ENCODE data around the gene CR1L.
"Not testable (repeated sequence)": the region's sequence is repeated elsewhere in the genome, so short reads cannot be mapped to it uniquely, and the experiment has no call there.

Gene CR1L

DNA sequence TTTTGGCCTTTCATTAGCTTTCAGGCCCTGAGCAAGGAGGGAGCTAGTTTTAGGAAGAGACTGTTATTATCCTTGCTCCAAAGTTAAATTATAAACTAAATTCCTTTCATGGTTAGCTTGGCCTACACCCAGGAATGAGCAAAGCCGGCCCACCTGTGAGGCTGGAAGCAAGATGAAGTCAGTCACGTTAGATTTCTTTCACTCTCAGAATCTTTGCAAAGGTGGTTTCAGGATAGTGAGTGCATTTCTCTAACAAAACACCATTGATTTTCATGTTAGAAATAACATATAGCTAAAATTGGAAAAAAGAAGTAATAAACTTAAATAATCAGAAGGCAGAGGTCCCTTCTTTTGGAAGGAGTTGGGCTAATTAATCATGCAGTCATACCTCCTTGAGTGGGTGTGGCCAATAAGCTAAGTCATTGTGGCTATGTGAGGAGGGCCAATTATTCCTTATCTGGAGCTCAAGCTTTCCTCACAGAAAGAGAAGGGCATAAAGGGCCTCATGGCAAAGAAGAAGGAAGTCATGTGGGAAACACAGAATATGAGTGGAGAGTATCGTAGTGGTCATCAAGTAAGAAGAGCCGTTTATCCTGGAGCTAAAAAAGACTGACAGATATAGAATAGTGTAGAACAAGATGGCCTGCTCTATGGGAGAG lies 83.4 kb downstream of the CR1L start:
- H3K9me3 ChIP-seq (ENCODE audit: insufficient read depth, low read depth, low read length) = peaks cover 12% of the 10 kb centered on the region; the same call in 1 of the 2 replicates
- not testable (repeated sequence) for H3K27me3 ChIP-seq (ENCODE audit: insufficient read depth, low read length); H3K9ac ChIP-seq (ENCODE audit: low read depth, low read length); H3K4me3 ChIP-seq (ENCODE audit: low read length); H3K4me1 ChIP-seq (ENCODE audit: insufficient read depth, low read length); H3K36me3 ChIP-seq (ENCODE audit: insufficient read depth, low read length); H3K27ac ChIP-seq (ENCODE audit: low read depth, low read length)
- WGBS = 95% methylated on average over 4 of the region's 4 CpGs

DNA sequence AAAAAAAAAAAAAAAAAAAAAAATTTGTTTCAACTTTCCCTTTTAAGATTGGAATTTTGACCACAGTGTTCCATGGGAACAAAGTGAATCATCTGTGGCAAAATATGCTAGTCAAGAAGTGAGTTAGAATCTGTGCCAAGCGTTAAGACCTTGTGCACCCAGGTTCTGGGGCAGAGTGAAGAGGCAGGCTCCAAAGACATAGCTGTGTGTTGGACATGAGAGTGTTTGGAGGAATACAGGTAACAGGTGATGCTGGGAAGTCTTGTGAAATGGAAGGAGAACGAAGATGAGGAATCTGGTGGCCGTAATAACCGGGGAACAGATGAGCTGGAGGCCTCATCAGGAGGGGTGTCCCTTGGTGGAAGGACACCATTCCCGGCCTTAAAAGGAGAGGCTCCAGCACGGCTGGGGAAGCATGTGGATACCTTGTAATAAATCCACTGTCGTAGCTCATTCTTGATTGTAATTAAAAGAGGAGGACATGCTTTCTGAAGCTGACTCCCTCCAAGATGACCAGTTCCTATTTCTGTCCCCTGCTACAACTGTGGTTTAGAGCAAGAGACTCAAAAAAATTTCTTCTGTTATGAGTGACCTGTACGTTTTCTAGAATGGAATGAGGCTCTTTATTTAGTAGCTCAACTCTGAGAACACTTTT lies 92.7 kb downstream of the CR1L start:
- H3K9ac ChIP-seq (ENCODE audit: low read depth, low read length); H3K4me1 ChIP-seq (ENCODE audit: insufficient read depth, low read length); H3K9me3 ChIP-seq (ENCODE audit: insufficient read depth, low read depth, low read length); H3K27ac ChIP-seq (ENCODE audit: low read depth, low read length); H3K4me3 ChIP-seq (ENCODE audit: low read length); H3K36me3 ChIP-seq (ENCODE audit: insufficient read depth, low read length); H3K27me3 ChIP-seq (ENCODE audit: insufficient read depth, low read length): not testable (repeated sequence)
- WGBS = 94% methylated on average over 7 of the region's 8 CpGs

- H3K27ac ChIP-seq (ENCODE audit: low read depth, low read length); H3K27me3 ChIP-seq (ENCODE audit: insufficient read depth, low read length); H3K9me3 ChIP-seq (ENCODE audit: insufficient read depth, low read depth, low read length); H3K4me3 ChIP-seq (ENCODE audit: low read length); H3K36me3 ChIP-seq (ENCODE audit: insufficient read depth, low read length); H3K9ac ChIP-seq (ENCODE audit: low read depth, low read length); H3K4me1 ChIP-seq (ENCODE audit: insufficient read depth, low read length): not testable (repeated sequence)
- WGBS = 86% methylated on average over 5 of the region's 6 CpGs
Observed at GRCh38 chr1:207738158-207738659, 93.3 kb downstream of the CR1L start.

DNA sequence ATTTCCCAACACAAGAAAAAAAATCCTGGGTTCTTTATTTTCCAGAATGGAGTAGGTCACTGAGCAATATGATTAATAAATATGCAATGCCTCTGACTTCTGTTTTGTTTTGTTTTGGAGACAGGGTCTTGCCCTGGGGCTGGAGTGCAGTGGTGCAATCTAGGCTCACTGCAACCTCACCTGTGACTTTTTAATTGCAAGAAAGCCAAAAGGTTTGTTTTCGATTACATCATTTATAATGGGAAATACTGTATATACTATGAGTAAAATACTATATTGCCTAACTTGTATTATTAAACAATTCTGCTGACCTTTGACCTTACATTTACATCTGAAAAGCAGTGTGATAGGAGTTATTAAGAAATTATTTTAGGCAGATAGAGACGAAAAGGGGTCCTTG lies 95.3 kb downstream of the CR1L start:
- Histone ChIP-seq H3K9me3 (ENCODE audit: insufficient read depth, low read depth, low read length) (no peaks in the 10 kb centered on the region), H3K36me3 (ENCODE audit: insufficient read depth, low read length) (no peaks in the 10 kb centered on the region), H3K4me1 (ENCODE audit: insufficient read depth, low read length) (no peaks in the 10 kb centered on the region), H3K27ac (ENCODE audit: low read depth, low read length) (no peak overlapping the region), H3K27me3 (ENCODE audit: insufficient read depth, low read length) (no peaks in the 10 kb centered on the region), H3K9ac (ENCODE audit: low read depth, low read length) (no peak overlapping the region), H3K4me3 (ENCODE audit: low read length) (no peak overlapping the region)
- 97% methylated on average over 1 of the region's 2 CpGs for WGBS

GRCh38 chr1:207742850-207743555 lies 98.1 kb downstream of the CR1L start:
- Histone ChIP-seq H3K36me3 (ENCODE audit: insufficient read depth, low read length) (no peaks in the 10 kb centered on the region), H3K27me3 (ENCODE audit: insufficient read depth, low read length) (no peaks in the 10 kb centered on the region), H3K27ac (ENCODE audit: low read depth, low read length) (no peak overlapping the region), H3K4me1 (ENCODE audit: insufficient read depth, low read length) (no peaks in the 10 kb centered on the region), H3K9ac (ENCODE audit: low read depth, low read length) (no peak overlapping the region), H3K9me3 (ENCODE audit: insufficient read depth, low read depth, low read length) (no peaks in the 10 kb centered on the region), H3K4me3 (ENCODE audit: low read length) (no peak overlapping the region)
- 91% methylated on average over 3 of the region's 3 CpGs for WGBS

DNA sequence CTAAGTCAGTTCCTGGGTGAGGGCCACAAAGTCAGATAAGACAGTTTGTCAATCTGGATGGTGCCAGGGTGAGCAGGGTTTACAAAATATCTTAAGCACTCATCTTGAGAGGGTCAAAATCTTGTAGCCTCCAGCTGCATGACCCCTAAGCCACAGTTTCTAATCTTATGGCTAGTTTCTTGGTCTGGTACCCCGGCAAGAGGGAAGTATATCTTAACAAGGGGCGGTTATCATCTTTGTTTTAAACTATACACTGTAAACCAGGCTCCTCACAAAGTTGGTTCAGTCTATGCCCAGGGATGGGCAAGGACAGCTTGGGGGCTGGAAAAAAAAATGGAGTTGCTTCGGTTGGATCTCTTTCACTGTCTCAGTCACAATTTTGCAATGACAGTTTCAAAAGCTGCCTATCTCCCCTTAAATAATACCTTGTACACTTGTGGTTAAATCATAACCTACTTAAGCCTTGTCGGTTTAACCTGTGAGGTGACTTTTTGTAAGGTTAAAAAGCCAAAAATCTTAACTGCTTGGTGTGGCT lies 99.1 kb downstream of the CR1L start:
- Histone ChIP-seq H3K9me3 (ENCODE audit: insufficient read depth, low read depth, low read length) (no peaks in the 10 kb centered on the region), H3K4me1 (ENCODE audit: insufficient read depth, low read length) (peaks cover 8% of the 10 kb centered on the region), H3K4me3 (ENCODE audit: low read length) (no peak overlapping the region), H3K27ac (ENCODE audit: low read depth, low read length) (no peak overlapping the region), H3K27me3 (ENCODE audit: insufficient read depth, low read length) (no peaks in the 10 kb centered on the region), H3K9ac (ENCODE audit: low read depth, low read length) (no peak overlapping the region), H3K36me3 (ENCODE audit: insufficient read depth, low read length) (no peaks in the 10 kb centered on the region)
- WGBS = 93% methylated on average over 4 of the region's 4 CpGs

DNA sequence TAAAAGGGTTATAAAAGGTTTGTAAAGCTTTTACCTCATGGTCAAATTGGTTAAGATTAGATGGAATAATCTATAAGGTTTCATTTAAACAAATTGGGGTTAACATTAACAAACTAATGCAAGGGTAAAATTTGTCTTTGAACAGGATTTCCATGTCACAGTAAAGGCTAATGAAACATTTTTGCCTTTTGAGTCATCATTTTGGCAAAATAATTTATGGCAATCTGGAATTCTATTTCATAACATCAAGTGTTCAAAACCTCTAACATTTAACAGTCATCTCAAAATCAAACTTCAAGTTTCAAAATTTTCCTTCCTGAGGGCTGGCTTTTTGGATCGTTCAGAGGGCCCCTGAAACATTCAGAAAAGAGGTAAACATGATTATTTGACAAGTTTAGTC lies 100.4 kb downstream of the CR1L start:
- no peaks in the 10 kb centered on the region for H3K9me3 ChIP-seq (ENCODE audit: insufficient read depth, low read depth, low read length)
- no peak overlapping the region for H3K4me3 ChIP-seq (ENCODE audit: low read length)
- H3K27me3 ChIP-seq (ENCODE audit: insufficient read depth, low read length) = no peaks in the 10 kb centered on the region
- H3K4me1 ChIP-seq (ENCODE audit: insufficient read depth, low read length) = peaks cover 11% of the 10 kb centered on the region
- no peak overlapping the region for H3K9ac ChIP-seq (ENCODE audit: low read depth, low read length)
- H3K36me3 ChIP-seq (ENCODE audit: insufficient read depth, low read length) = no peaks in the 10 kb centered on the region
- 85% methylated on average over 1 of the region's 1 CpG for WGBS
- H3K27ac ChIP-seq (ENCODE audit: low read depth, low read length) = no peak overlapping the region

DNA sequence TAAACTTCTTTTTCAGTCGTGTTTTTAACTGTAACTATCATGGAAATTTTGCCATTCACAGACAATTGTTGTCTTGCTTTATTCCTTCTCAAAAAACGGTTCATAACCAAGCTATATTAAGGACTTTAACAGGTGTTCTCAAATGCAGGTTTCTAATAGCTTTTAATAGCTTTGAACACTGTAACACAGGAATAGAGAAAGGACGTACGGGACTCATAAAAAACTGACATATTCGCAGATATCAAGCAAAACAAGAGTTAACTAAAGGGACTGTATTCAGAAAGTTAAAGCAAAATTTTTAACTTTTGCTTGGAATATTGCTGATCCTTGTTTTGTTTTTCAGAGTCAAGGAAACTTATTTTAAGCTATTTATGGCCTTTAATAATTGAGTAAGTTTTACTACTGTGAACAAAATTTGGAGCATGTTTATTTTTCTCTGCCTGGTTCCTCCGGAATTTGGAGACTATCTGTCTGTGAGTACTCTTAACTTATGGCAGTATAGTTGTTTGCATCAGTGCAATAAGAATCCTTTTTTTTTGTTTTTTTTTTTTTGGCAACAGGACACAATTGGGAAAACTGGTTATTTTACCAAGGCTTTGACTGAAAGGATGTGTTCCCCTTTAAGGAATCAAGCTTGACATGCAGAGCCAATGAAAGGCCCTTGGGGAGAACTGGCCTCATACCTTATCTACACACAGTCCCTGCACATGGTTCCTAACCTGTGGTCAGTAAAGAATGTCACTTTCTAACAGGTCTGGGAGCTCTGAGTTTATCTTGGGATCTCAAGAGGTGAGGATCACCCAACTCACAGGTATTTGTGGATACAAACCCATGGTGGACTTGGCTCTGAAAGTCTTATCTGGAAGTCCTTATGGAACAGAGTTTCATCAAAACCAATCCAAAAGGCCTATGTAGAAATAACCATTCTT lies 101.2 kb downstream of the CR1L start:
- Histone ChIP-seq H3K36me3 (ENCODE audit: insufficient read depth, low read length) (no peaks in the 10 kb centered on the region), H3K9ac (ENCODE audit: low read depth, low read length) (no peak overlapping the region), H3K27ac (ENCODE audit: low read depth, low read length) (no peak overlapping the region), H3K4me1 (ENCODE audit: insufficient read depth, low read length) (peaks cover 12% of the 10 kb centered on the region), H3K27me3 (ENCODE audit: insufficient read depth, low read length) (no peaks in the 10 kb centered on the region), H3K9me3 (ENCODE audit: insufficient read depth, low read depth, low read length) (no peaks in the 10 kb centered on the region), H3K4me3 (ENCODE audit: low read length) (no peak overlapping the region)
- WGBS = 97% methylated on average over 6 of the region's 6 CpGs

GRCh38 chr1:207747627-207748492 lies 102.9 kb downstream of the CR1L start:
- no peaks in the 10 kb centered on the region for H3K36me3 ChIP-seq (ENCODE audit: insufficient read depth, low read length)
- WGBS = 90% methylated on average over 14 of the region's 15 CpGs
- peaks cover 14% of the 10 kb centered on the region for H3K4me1 ChIP-seq (ENCODE audit: insufficient read depth, low read length)
- no peak overlapping the region for H3K9ac ChIP-seq (ENCODE audit: low read depth, low read length)
- no peaks in the 10 kb centered on the region for H3K27me3 ChIP-seq (ENCODE audit: insufficient read depth, low read length)
- H3K27ac ChIP-seq (ENCODE audit: low read depth, low read length) = no peak overlapping the region
- H3K9me3 ChIP-seq (ENCODE audit: insufficient read depth, low read depth, low read length) = no peaks in the 10 kb centered on the region
- no peak overlapping the region for H3K4me3 ChIP-seq (ENCODE audit: low read length)
